ENCODE data around the gene UBE2R2. TPM values are rescaled to one million over a fixed set of nuclear protein-coding genes. Genes with fewer than 3 reads are reported as not detected.
A peak's percentile ranks its signal among the peaks of the same experiment; 100 is the strongest.
"Not testable (repeated sequence)": the region's sequence is repeated elsewhere in the genome, so short reads cannot be mapped to it uniquely, and the experiment has no call there.

UBE2R2 gene
- total RNA-seq, 4 donors from 2014 or later = 30.4 to 39.9 (median 36.5) TPM

GRCh38 chr9:33799928-33800704 is 16.8 kb upstream of the UBE2R2 start:
- 59 to 73% methylated on average over 9 of the region's 9 CpGs for WGBS, 2 donors
- intact Hi-C loops (cut with DNase I; ENCODE audit: low total_unique reads) = no loop called here
- H3K4me3 ChIP-seq (ENCODE audit: low read depth, poor library complexity, severe bottlenecking) = no peak overlapping the region
- no peak for DNase-seq (ENCODE audit: low spot score in 2 of 2)
- TF ChIP-seq CTCF (IDR thresholded peaks at IDR 0.05) (no peak), POLR2A (IDR thresholded peaks at IDR 0.05) (no peak)

DNA sequence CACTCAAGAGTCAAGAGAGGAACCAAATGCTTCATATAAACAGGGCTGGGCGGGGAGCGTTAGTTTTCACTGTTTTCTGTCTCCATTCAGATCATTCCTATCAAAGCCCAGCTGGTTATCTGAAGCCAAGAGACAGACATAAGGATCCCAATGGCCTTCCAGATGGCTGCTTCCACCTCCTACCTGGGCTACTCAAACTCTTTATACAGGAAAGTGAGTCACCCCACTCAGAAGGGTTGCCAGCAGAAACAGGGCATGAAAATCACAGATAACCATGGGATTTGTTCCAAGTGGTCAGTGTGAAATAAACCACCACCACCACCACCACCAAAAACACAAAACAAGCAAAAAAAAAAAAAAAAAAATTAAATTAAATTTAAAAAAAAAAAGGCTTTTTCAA is 16.1 kb upstream of the UBE2R2 start:
- DNase-seq (ENCODE audit: low spot score in 2 of 2) = no peak
- TF ChIP-seq CTCF (IDR thresholded peaks at IDR 0.05) (no peak), POLR2A (IDR thresholded peaks at IDR 0.05) (no peak)
- no peak overlapping the region for H3K4me3 ChIP-seq (ENCODE audit: low read depth, poor library complexity, severe bottlenecking)
- 67 to 68% methylated on average over 2 of the region's 2 CpGs for WGBS, 2 donors
- intact Hi-C loops (cut with DNase I; ENCODE audit: low total_unique reads) = no loop called here

DNA sequence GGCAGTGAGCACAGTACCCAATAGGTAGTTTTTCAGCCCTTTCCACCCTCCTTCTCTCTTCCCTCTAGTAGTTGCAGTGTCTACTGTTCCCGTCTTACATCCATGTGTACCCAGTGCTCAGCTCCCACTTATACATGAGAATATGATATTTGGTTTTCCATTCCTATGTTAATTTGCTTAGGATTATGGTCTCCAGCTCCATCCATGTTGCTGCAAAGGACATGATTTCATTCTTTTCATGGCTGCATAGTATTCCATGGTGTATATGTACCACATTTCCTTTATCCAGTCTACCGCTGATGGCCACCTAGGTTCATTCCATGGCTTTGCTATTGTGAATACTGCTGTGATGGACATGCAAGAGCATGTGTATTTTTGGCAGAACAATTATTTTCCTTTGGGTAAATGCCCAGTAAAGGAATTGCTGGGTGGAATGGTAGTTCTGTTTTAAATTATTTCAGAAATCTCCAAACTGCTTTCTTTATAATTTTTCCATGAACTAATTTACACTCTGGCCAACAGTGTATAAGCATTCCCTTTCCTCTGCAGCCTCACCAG is 14.9 kb upstream of the UBE2R2 start:
- WGBS, 2 donors = 78 to 88% methylated on average over 2 of the region's 2 CpGs
- DNase-seq (ENCODE audit: low spot score in 2 of 2); H3K4me3 ChIP-seq (ENCODE audit: low read depth, poor library complexity, severe bottlenecking); intact Hi-C loops (cut with DNase I; ENCODE audit: low total_unique reads): not testable (repeated sequence)

- WGBS, 2 donors = 76 to 78% methylated on average over 3 of the region's 3 CpGs
- intact Hi-C loops (cut with DNase I; ENCODE audit: low total_unique reads); H3K4me3 ChIP-seq (ENCODE audit: low read depth, poor library complexity, severe bottlenecking); DNase-seq (ENCODE audit: low spot score in 2 of 2): not testable (repeated sequence)
Observed at GRCh38 chr9:33804196-33804595, 12.8 kb upstream of the UBE2R2 start.

DNA sequence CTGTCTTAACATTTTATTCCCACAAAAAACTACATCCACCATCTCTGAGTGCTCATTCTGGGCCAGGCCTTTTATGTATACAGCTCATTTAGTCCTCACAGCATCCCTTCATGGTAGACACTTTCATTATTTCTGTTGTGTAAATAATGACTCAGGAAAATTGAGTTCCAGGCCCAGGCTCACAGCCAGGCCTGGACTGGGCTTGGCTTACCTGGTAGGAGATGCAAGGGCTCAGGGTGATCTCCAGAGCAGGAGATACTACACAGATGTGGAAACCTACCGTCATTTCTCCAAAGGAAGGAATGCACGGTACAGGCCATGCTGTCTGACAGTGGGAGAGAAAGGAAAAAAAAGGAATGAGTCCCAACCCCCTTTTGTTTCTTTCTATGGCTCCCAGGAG is 9.8 kb upstream of the UBE2R2 start:
- whole genome bisulfite sequencing, 2 donors = 62 to 71% methylated on average over 2 of the region's 2 CpGs
- H3K4me3 ChIP-seq (ENCODE audit: low read depth, poor library complexity, severe bottlenecking); intact Hi-C loops (cut with DNase I; ENCODE audit: low total_unique reads): not testable (repeated sequence)
- peak in 1 of 2 donors; percentile 7 for DNase-seq (ENCODE audit: low spot score in 2 of 2)

DNA sequence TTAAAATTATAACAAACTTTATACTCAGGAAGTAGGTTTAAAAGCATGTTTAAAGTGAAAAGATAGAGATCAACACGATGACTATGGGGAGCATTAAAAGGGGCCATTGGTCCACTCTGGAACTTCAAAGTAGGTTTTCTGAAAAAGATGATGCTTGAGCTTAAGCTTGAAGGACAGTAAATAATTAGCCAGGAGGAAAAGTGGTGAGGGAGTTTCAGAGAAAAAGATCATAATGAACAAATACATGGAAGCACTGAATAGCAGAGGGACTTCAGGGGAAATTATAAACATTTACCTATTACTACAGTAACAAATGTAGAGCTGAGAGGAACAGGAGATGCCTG is 8.0 kb upstream of the UBE2R2 start:
- intact Hi-C loops (cut with DNase I; ENCODE audit: low total_unique reads); H3K4me3 ChIP-seq (ENCODE audit: low read depth, poor library complexity, severe bottlenecking); DNase-seq (ENCODE audit: low spot score in 2 of 2): not testable (repeated sequence)
- WGBS, 2 donors = 67 to 88% methylated on average over 1 of the region's 1 CpG

DNA sequence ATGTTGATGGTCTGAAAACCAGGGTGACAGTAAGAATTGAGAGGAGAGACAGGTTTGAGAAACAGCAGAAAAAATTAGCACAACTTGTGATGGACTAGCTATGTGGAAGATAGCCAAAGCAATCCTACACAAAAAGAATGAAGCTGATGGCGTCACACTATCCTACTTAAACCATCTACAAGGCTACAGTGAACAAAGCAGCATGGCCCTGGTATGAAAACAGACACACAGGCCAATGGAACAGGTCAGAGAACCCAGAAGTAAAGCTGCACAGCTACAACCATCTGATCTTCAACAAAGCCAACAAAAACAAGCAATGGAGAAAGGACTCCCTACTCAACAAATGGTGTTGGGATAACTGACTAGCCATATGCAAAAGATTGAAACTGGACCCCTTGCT is 7.5 kb upstream of the UBE2R2 start:
- WGBS, 2 donors = 89 to 96% methylated on average over 1 of the region's 1 CpG
- TF ChIP-seq POLR2A (IDR thresholded peaks at IDR 0.05) (no peak), CTCF (IDR thresholded peaks at IDR 0.05) (no peak)
- intact Hi-C loops (cut with DNase I; ENCODE audit: low total_unique reads) = no loop called here
- no peak overlapping the region for H3K4me3 ChIP-seq (ENCODE audit: low read depth, poor library complexity, severe bottlenecking)
- peak in 1 of 2 donors; percentile 0 for DNase-seq (ENCODE audit: low spot score in 2 of 2)
